ENCODE measurements around the gene FAIM2. TPM values are rescaled to one million over a fixed set of nuclear protein-coding genes. Genes with fewer than 3 reads are reported as not detected.

FAIM2 gene
- 1 to 10 TPM in 1 of 6 donors, under 1 TPM in 3, not detected in 2; 0.30 to 2.0 (median 0.64) TPM for total RNA-seq

DNA sequence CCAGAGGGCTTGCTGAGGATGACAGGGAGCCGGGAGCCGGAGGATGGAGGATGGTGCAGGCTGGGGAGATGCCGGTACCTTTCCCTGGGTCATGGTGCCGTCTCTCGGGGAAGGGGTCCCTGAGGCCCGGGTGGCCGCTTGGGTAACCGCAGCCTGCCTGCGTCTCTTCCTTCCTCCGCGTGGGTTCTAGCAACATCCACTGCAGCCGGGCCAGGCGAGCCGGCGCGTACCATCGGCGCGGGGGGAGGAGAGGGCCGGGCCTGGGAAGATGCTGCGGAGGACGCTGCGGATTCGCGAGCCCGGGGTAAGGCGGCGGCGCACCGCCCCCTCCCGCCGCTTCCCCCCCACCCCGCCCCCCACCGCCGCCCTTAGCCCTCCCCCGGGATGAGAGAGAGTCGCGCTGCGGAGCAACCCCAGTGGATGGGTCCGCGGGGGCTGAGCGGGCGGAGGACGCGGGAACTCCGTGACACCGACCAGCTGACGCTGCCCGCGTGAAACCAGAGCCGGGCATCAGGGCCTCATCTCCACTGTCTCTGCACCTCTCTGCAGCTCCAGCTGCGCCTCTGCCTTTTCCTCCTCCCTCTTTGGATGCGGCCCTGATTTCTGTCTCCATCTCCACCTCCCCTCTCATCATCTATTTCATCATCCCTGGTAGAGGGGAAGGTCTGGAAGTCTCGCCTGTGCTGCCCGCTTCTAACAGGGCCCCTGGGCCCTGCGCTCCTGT lies at the start of gene FAIM2:
Gene FAIM2 (minus strand): TSS at position 201 of the 724 bp plus-strand sequence. CDS start 108 bp downstream, at position 93.
- Histone ChIP-seq H3K27ac (no peak within 1 kb of the TSS), H3K4me1 (peaks cover 3 to 12% (median 7%) of the 10 kb centered on the region in 4 donors), H3K4me3 (peak within 1 kb of the TSS in 3 of 4 donors; percentile 29 to 46 (median 43)), H3K27me3 (peaks cover 0 to 9% (median 0%) of the 10 kb centered on the region in 4 donors), H3K36me3 (no peaks in the 10 kb centered on the region), H3K9me3 (no peaks in the 10 kb centered on the region)
- DNase-seq = peak in 1 of 2 donors; percentile 91
- 12% methylated on average over 28 to 33 of the region's 56 CpGs for WGBS, 2 donors
- TF ChIP-seq, protein P1, sequence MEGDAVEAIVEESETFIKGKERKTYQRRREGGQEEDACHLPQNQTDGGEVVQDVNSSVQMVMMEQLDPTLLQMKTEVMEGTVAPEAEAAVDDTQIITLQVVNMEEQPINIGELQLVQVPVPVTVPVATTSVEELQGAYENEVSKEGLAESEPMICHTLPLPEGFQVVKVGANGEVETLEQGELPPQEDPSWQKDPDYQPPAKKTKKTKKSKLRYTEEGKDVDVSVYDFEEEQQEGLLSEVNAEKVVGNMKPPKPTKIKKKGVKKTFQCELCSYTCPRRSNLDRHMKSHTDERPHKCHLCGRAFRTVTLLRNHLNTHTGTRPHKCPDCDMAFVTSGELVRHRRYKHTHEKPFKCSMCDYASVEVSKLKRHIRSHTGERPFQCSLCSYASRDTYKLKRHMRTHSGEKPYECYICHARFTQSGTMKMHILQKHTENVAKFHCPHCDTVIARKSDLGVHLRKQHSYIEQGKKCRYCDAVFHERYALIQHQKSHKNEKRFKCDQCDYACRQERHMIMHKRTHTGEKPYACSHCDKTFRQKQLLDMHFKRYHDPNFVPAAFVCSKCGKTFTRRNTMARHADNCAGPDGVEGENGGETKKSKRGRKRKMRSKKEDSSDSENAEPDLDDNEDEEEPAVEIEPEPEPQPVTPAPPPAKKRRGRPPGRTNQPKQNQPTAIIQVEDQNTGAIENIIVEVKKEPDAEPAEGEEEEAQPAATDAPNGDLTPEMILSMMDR (IDR thresholded peaks at IDR 0.05) = no peak
- no peak for TF ChIP-seq POLR2AphosphoS5 (IDR thresholded peaks at IDR 0.05)
- TF ChIP-seq EP300 (IDR thresholded peaks at IDR 0.05) = no peak
- peak in 1 of 2 donors; percentile 82 for ATAC-seq (ENCODE audit: low FRiP score in 2 of 2)

DNA sequence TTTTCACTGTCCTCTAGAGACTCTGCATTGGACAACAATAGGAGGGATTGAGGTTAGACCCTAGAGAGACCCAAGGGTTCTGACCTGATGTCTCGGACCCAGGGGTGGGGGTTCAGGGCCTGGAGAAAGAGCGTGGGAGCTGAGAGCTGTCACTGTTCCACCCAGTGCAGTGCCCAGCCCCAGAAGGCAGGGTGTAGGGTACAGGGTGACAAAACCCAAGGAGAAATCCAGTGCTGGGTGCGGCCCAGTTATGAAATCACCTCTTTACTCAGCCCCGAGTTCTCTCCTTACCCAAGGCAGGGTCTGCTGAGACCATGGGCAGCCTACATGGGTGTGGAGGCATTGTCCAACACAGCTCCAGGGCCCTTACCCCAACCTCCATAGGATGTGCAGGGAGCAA lies 49.5 kb upstream of the FAIM2 start:
- Histone ChIP-seq H3K4me1 (peaks cover 10 to 33% (median 23%) of the 10 kb centered on the region in 4 donors), H3K27me3 (peaks cover 0 to 11% (median 4%) of the 10 kb centered on the region in 4 donors), H3K27ac (no peak overlapping the region), H3K36me3 (no peaks in the 10 kb centered on the region), H3K4me3 (no peak overlapping the region), H3K9me3 (no peaks in the 10 kb centered on the region)
- ATAC-seq (ENCODE audit: low FRiP score in 2 of 2) = peak in 1 of 2 donors; percentile 31
- TF ChIP-seq, protein P1 (IDR thresholded peaks at IDR 0.05) = no peak
- TF ChIP-seq POLR2A (IDR thresholded peaks at IDR 0.05) (no peak), EP300 (IDR thresholded peaks at IDR 0.05) (no peak), POLR2AphosphoS5 (IDR thresholded peaks at IDR 0.05) (no peak)
- 74 to 84% methylated on average over 4 of the region's 4 CpGs for WGBS, 2 donors
- peak in 1 of 2 donors; percentile 47 for DNase-seq

DNA sequence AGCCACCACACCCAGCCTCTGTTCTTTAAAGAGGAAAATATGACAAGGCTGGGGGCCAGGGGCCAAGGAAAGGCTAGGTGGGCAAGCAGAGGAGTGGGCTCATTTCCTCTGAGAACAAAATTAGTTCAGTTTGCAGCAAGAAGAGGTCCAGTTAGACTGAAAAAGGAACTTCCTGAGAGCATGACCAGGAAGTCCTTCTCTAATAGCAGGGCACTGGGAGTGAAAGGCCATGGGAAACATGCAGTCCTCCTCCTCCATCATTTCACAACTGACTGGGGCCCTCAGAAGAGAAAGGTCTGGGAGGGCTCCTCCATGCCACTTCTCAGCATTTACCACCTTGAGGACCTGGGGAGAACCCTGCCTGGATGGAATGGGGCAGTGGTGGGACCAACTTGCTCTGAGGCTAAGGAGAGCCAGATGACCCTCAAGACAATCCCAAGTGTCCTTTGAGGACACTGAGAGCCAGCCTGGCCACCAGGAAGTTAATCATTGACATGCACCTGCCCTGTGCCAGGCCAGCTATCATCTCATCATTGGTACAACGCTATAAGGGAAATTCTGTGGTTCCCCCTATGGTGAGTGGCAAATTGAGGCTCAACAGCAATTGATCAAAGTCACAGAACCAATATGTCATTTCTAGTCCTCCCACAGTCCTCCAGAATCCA lies 48.8 kb upstream of the FAIM2 start:
- DNase-seq = peak in 1 of 2 donors; percentile 46
- H3K9me3 ChIP-seq = no peaks in the 10 kb centered on the region
- H3K27ac ChIP-seq = no peak overlapping the region
- no peaks in the 10 kb centered on the region for H3K36me3 ChIP-seq
- H3K4me3 ChIP-seq = no peak overlapping the region
- no peak for ATAC-seq (ENCODE audit: low FRiP score in 2 of 2)
- TF ChIP-seq EP300 (IDR thresholded peaks at IDR 0.05) = no peak
- peak in 1 of 2 donors; percentile 6 for TF ChIP-seq POLR2AphosphoS5 (IDR thresholded peaks at IDR 0.05)
- H3K27me3 ChIP-seq = peaks cover 0 to 11% (median 4%) of the 10 kb centered on the region in 4 donors
- WGBS, 2 donors = 60 to 71% methylated on average over 1 of the region's 1 CpG
- peaks cover 10 to 33% (median 23%) of the 10 kb centered on the region in 4 donors for H3K4me1 ChIP-seq

DNA sequence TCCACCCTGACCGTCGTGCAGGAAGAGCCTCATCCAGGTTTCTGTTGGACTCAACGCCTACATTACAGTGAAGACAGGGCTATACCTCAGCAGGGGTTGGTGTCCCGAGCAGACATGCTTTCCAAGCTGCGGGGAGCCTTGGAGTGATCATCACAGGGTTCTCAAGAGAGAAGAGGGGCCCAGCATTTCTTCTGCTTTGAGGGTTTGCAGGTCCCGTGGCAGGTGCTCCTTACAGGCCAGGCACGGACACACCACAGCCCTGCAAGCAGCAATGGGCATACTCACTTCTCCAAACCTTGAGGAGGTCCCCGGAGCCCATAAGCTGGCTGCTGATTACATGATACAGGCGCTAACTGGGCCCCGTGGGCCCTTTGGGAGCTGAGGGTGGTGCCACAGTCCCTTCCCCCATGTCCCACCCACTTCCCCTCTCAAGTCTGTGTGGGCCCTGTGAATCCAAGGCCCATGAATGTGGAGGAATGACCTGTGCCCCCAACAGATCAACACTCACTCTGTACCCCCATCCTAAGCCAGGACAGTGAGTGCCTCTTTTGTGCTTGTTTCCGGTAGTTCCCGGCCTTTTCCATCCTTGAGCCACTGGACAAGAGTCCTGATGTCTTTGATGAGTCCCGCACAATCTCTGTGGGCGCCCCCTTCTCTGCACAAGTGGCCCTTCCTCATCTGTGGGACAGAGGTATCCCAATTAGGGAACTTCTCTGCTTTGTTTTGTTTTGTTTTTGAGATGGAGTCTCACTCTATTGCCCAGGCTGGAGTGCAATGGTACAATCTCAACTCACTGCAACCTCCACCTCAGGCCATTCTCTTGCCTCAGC lies 47.9 kb upstream of the FAIM2 start:
- Histone ChIP-seq H3K36me3 (no peaks in the 10 kb centered on the region), H3K4me1 (peaks cover 10 to 33% (median 23%) of the 10 kb centered on the region in 4 donors), H3K27ac (no peak overlapping the region), H3K27me3 (peaks cover 0 to 11% (median 4%) of the 10 kb centered on the region in 4 donors), H3K9me3 (no peaks in the 10 kb centered on the region), H3K4me3 (no peak overlapping the region)
- no peak for TF ChIP-seq POLR2AphosphoS5 (IDR thresholded peaks at IDR 0.05)
- TF ChIP-seq POLR2A (IDR thresholded peaks at IDR 0.05) = no peak
- TF ChIP-seq, protein P1 (IDR thresholded peaks at IDR 0.05) = no peak
- TF ChIP-seq EP300 (IDR thresholded peaks at IDR 0.05) = no peak
- DNase-seq (peak in 1 of 2 donors; percentile 15), ATAC-seq (ENCODE audit: low FRiP score in 2 of 2) (no peak)
- 81 to 86% methylated on average over 8 to 14 of the region's 14 CpGs for WGBS, 2 donors

Data from upper lobe of left lung (tissue), 6 donors.